Measurements from ENCODE around the gene HS6ST3.

- TF ChIP-seq, protein P1, sequence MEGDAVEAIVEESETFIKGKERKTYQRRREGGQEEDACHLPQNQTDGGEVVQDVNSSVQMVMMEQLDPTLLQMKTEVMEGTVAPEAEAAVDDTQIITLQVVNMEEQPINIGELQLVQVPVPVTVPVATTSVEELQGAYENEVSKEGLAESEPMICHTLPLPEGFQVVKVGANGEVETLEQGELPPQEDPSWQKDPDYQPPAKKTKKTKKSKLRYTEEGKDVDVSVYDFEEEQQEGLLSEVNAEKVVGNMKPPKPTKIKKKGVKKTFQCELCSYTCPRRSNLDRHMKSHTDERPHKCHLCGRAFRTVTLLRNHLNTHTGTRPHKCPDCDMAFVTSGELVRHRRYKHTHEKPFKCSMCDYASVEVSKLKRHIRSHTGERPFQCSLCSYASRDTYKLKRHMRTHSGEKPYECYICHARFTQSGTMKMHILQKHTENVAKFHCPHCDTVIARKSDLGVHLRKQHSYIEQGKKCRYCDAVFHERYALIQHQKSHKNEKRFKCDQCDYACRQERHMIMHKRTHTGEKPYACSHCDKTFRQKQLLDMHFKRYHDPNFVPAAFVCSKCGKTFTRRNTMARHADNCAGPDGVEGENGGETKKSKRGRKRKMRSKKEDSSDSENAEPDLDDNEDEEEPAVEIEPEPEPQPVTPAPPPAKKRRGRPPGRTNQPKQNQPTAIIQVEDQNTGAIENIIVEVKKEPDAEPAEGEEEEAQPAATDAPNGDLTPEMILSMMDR (IDR thresholded peaks at IDR 0.05): no peak
- TF ChIP-seq POLR2AphosphoS5 (IDR thresholded peaks at IDR 0.05) (no peak), POLR2A (IDR thresholded peaks at IDR 0.05) (no peak), EP300 (IDR thresholded peaks at IDR 0.05) (no peak)
Measured at GRCh38 chr13:96503481-96503880, 413.6 kb downstream of the HS6ST3 start.

Measured in sigmoid colon (tissue), 4 donors.